Measurements from ENCODE around the gene C16orf46. TPM values are rescaled to one million over a fixed set of nuclear protein-coding genes. Genes with fewer than 3 reads are reported as not detected.

The C16orf46 gene
- total RNA-seq, 1 experiment from 2014 or later = 3.8 TPM

GRCh38 chr16:81041696-81042095, 35.3 kb downstream of the C16orf46 start:
- no peak for DNase-seq (ENCODE audit: unreplicated experiment)
- BruUV-seq (replicated peaks) = no TSS peak
- intact Hi-C loops (cut with micrococcal nuclease) = no loop called here
- Mint-ChIP-seq H3K4me3 (ENCODE audit: unreplicated experiment) (no peak overlapping the region), H3K27ac (ENCODE audit: low read depth, unreplicated experiment) (no peak overlapping the region), H3K36me3 (ENCODE audit: insufficient read depth, unreplicated experiment) (peaks cover 60% of the 10 kb centered on the region), H3K27me3 (ENCODE audit: insufficient read depth, unreplicated experiment) (no peaks in the 10 kb centered on the region), H3K9me3 (ENCODE audit: unreplicated experiment) (no peaks in the 10 kb centered on the region), H3K4me1 (ENCODE audit: insufficient read depth, unreplicated experiment) (peaks cover 13% of the 10 kb centered on the region)
- no peak for TF ChIP-seq CTCF (IDR thresholded peaks at IDR 0.05; ENCODE audit: unreplicated experiment)
- CTCF ChIA-PET = no interaction called here
- POLR2A ChIA-PET = no interaction called here

GRCh38 chr16:81040842-81041241, 36.2 kb downstream of the C16orf46 start:
- Mint-ChIP-seq H3K27me3 (ENCODE audit: insufficient read depth, unreplicated experiment) (no peaks in the 10 kb centered on the region), H3K27ac (ENCODE audit: low read depth, unreplicated experiment) (no peak overlapping the region), H3K36me3 (ENCODE audit: insufficient read depth, unreplicated experiment) (peaks cover 60% of the 10 kb centered on the region), H3K4me3 (ENCODE audit: unreplicated experiment) (no peak overlapping the region), H3K9me3 (ENCODE audit: unreplicated experiment) (no peaks in the 10 kb centered on the region), H3K4me1 (ENCODE audit: insufficient read depth, unreplicated experiment) (peaks cover 14% of the 10 kb centered on the region)
- no peak for TF ChIP-seq CTCF (IDR thresholded peaks at IDR 0.05; ENCODE audit: unreplicated experiment)
- DNase-seq (ENCODE audit: unreplicated experiment) = no peak
- ChIA-PET POLR2A (no interaction called here), CTCF (interaction anchor here (0.5 to 1.1 kb wide), 2 partner anchors 12 to 216 kb away, joined by 3 read pairs; no protein-coding TSS in a partner anchor)
- intact Hi-C loops (cut with micrococcal nuclease) = no loop called here
- BruUV-seq (replicated peaks) = no TSS peak

GRCh38 chr16:81040131-81040530, 36.9 kb downstream of the C16orf46 start:
- no peak for DNase-seq (ENCODE audit: unreplicated experiment)
- POLR2A ChIA-PET = no interaction called here
- no peak for TF ChIP-seq CTCF (IDR thresholded peaks at IDR 0.05; ENCODE audit: unreplicated experiment)
- BruUV-seq (replicated peaks) = no TSS peak
- peaks cover 52% of the 10 kb centered on the region for H3K36me3 Mint-ChIP-seq (ENCODE audit: insufficient read depth, unreplicated experiment)
- no peaks in the 10 kb centered on the region for H3K27me3 Mint-ChIP-seq (ENCODE audit: insufficient read depth, unreplicated experiment)
- H3K4me3 Mint-ChIP-seq (ENCODE audit: unreplicated experiment) = no peak overlapping the region
- intact Hi-C loops (cut with micrococcal nuclease) = no loop called here
- peaks cover 14% of the 10 kb centered on the region for H3K4me1 Mint-ChIP-seq (ENCODE audit: insufficient read depth, unreplicated experiment)
- CTCF ChIA-PET = interaction anchor here (1.1 kb wide), 2 partner anchors 11 to 35 kb away, joined by 3 read pairs; no protein-coding TSS in a partner anchor
- H3K27ac Mint-ChIP-seq (ENCODE audit: low read depth, unreplicated experiment) = no peak overlapping the region
- no peaks in the 10 kb centered on the region for H3K9me3 Mint-ChIP-seq (ENCODE audit: unreplicated experiment)

- DNase-seq (ENCODE audit: unreplicated experiment) = no peak
- H3K9me3 Mint-ChIP-seq (ENCODE audit: unreplicated experiment) = no peaks in the 10 kb centered on the region
- POLR2A ChIA-PET = interaction anchor here (0.7 to 4.9 kb wide), 10 partner anchors 10 to 278 kb away, joined by 3 to 59 read pairs (median 4); partner anchors contain the start of genes C16orf46, CENPN, CMC2 and GAN
- H3K27ac Mint-ChIP-seq (ENCODE audit: low read depth, unreplicated experiment) = peak overlapping the region; percentile 59
- CTCF ChIA-PET = interaction anchor here (0.7 to 7.9 kb wide), 19 partner anchors 10 to 701 kb away, joined by 3 to 67 read pairs (median 5); partner anchors contain the start of genes C16orf46, CENPN and CMC2
- BruUV-seq (replicated peaks) = TSS peak; percentile 43
- TF ChIP-seq CTCF (IDR thresholded peaks at IDR 0.05; ENCODE audit: unreplicated experiment) = no peak
- intact Hi-C loops (cut with micrococcal nuclease) = loop anchor here (2.0 to 10.0 kb wide), 3 partner anchors 40 to 278 kb away; partner anchors contain the start of genes C16orf46 and GAN
- no peaks in the 10 kb centered on the region for H3K27me3 Mint-ChIP-seq (ENCODE audit: insufficient read depth, unreplicated experiment)
- peaks cover 23% of the 10 kb centered on the region for H3K36me3 Mint-ChIP-seq (ENCODE audit: insufficient read depth, unreplicated experiment)
- H3K4me1 Mint-ChIP-seq (ENCODE audit: insufficient read depth, unreplicated experiment) = peaks cover 14% of the 10 kb centered on the region
- peak overlapping the region; percentile 79 for H3K4me3 Mint-ChIP-seq (ENCODE audit: unreplicated experiment)
Observed at GRCh38 chr16:81036751-81037350, 40.2 kb downstream of the C16orf46 start.

Measured in MCF 10A (cell line).